Progenitor cell of endocrine pancreas (in vitro differentiated cells): Measurements from ENCODE around the gene GARIN5A. TPM values are rescaled to one million over a fixed set of nuclear protein-coding genes. Genes with fewer than 3 reads are reported as not detected.
"Not testable (repeated sequence)": the region's sequence is repeated elsewhere in the genome, so short reads cannot be mapped to it uniquely, and the experiment has no call there.

Source experiments
- DNase-seq: peaks from one replicate; pipeline ENCODE4 v3.0.0; 2021; ENCODE audit warnings: low spot score; ENCODE audit not compliant: unreplicated experiment
- H3K27ac Mint-ChIP-seq: 2 replicates; pipeline ENCODE4 v1.8.0; 2021; ENCODE audit warnings: mild to moderate bottlenecking, moderate library complexity, mixed read lengths
- H3K27me3 Mint-ChIP-seq: 2 replicates; pipeline ENCODE4 v1.8.0; 2021; ENCODE audit warnings: mixed read lengths
- H3K36me3 Mint-ChIP-seq: 2 replicates; pipeline ENCODE4 v1.8.0; 2022; ENCODE audit warnings: mixed read lengths; ENCODE audit not compliant: insufficient read depth
- H3K4me1 Mint-ChIP-seq: 2 replicates; pipeline ENCODE4 v1.8.0; 2021; ENCODE audit warnings: low read depth, mixed read lengths
- H3K4me3 Mint-ChIP-seq: 2 replicates; pipeline ENCODE4 v1.8.0; 2021; ENCODE audit warnings: low read depth, mild to moderate bottlenecking, moderate library complexity, mixed read lengths
- H3K9me3 Mint-ChIP-seq: 2 replicates; pipeline ENCODE4 v1.8.0; 2021; ENCODE audit warnings: low read depth, mixed read lengths
- total RNA-seq: library from RNA; stranded (reverse); gene quantifications from 2 replicates; pipeline ENCODE4 v1.2.1, GENCODE V29; 2021
- TF ChIP-seq, protein P1 (sequence below): fragments of 200-600 bp; sonication (generic); IDR thresholded peaks from one replicate; pipeline ENCODE4 v1.5.0; 2021; ENCODE audit warnings: antibody characterized with exemption, mild to moderate bottlenecking; ENCODE audit not compliant: unreplicated experiment

Gene GARIN5A
- total RNA-seq, 1 donor from 2014 or later, result 11.6 TPM

DNA sequence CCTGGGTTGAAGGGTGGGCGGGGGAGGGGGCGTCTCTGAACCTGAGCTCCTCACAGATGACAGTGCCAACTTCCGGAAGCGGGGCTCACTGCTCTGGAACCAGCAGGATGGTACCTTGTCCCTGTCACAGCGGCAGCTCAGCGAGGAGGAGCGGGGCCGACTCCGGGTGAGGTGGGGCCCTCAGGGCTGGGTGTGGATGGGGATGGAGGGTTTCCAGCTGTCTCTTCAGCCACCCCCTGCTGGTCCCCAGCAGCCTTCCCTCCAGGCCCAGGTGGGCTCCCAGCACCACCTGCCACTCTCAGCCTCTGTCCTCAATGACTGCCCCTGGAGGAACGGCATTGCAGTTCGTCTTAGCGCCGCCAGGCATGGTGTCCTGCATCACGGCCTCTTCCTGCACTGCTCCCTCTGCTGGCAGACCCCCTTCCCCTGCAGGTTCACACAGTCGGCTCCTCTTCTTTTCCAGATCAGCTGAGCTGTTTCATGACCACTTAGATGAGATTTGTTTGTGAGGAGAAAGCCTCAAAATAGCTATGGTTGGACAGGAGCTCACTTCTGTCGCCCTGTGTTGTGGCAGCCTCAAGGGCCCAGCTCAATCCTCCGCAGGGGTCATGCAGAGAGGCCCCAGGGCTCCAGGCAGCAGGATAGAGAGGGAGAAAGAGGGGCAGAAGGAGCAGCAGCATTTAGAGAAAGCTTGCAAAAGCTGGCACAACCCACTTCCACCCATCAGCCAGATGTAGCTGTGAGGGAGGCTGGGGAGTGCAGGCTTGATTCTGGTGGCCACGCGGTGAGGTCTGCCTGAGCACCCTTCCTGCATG lies 2.5 kb upstream of the GARIN5A start:
- H3K9me3 Mint-ChIP-seq, result no peaks in the 10 kb centered on the region
- no peak for DNase-seq
- H3K4me3 Mint-ChIP-seq, result peak overlapping the region; percentile 43
- TF ChIP-seq, protein P1, sequence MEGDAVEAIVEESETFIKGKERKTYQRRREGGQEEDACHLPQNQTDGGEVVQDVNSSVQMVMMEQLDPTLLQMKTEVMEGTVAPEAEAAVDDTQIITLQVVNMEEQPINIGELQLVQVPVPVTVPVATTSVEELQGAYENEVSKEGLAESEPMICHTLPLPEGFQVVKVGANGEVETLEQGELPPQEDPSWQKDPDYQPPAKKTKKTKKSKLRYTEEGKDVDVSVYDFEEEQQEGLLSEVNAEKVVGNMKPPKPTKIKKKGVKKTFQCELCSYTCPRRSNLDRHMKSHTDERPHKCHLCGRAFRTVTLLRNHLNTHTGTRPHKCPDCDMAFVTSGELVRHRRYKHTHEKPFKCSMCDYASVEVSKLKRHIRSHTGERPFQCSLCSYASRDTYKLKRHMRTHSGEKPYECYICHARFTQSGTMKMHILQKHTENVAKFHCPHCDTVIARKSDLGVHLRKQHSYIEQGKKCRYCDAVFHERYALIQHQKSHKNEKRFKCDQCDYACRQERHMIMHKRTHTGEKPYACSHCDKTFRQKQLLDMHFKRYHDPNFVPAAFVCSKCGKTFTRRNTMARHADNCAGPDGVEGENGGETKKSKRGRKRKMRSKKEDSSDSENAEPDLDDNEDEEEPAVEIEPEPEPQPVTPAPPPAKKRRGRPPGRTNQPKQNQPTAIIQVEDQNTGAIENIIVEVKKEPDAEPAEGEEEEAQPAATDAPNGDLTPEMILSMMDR, result peak; percentile 61
- peaks cover 11% of the 10 kb centered on the region for H3K36me3 Mint-ChIP-seq
- H3K27ac Mint-ChIP-seq, result peak overlapping the region; percentile 73
- no peaks in the 10 kb centered on the region for H3K27me3 Mint-ChIP-seq
- H3K4me1 Mint-ChIP-seq, result peaks cover 9% of the 10 kb centered on the region

DNA sequence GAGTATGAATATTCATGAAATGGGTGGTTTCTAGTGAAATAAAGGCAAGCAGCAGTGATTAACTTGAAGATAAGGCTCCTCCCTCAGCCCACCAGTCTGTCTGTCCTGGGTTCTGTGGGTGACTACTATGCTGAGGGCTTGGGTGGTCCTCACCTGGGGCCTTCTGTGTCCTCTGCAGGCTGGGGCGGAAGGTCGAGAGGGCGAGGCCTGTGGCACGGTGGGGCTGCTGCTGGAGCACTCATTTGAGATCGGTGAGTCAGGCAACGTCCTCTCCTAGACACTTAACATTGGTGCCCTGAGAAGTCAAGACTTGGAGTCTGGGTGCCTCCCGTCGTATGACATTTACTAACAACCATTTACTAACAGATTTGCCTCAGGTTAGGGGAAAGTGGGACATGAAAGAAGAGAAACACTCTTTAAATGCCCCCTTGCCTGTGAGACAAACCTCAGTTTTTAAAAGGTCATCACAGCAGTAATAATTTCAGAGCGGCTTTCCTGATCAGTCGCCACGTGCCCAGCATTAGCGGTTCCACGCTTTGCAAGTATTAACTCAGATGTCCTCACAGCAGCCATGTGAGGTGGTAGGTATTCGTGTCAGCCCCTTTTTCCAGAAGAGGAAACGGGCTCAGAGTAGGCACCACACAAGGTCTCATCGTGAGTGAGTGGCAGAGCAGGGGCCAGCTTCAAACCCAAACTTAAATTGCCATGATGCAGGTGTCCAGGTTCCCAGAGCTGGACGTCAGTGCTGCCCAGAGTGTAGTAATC lies 1.3 kb upstream of the GARIN5A start:
- peaks cover 11% of the 10 kb centered on the region for H3K36me3 Mint-ChIP-seq
- peak overlapping the region; percentile 35 for H3K27ac Mint-ChIP-seq

DNA sequence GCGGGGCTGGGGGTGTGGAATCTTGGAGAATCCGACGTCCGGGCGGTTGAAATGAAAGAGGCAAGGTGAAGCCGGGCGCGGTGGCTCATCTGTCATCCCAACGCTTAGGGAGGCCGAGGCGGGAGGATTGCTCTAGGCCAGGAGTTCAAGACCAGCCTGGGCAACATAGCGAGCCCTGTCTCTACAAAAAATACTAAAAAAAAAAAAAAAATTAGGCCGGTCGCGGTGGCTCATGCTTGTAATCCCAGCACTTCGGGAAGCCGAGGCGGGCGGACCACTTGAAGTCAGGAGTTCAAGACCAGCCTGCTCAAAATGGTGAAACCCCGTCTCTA lies 225 bp upstream of the GARIN5A start:
- Mint-ChIP-seq H3K4me3 (peak overlapping the region; percentile 94), H3K9me3 (no peaks in the 10 kb centered on the region), H3K27me3 (no peaks in the 10 kb centered on the region), H3K27ac (peak overlapping the region; percentile 99), H3K4me1 (peaks cover 9% of the 10 kb centered on the region), H3K36me3 (peaks cover 11% of the 10 kb centered on the region)
- DNase-seq, result no peak
- TF ChIP-seq, protein P1, result no peak

More for the DNA sequence above, 1.3 kb upstream of the GARIN5A start:
- TF ChIP-seq, protein P1, result no peak
- Mint-ChIP-seq H3K4me3 (peak overlapping the region; percentile 94), H3K9me3 (no peaks in the 10 kb centered on the region), H3K27me3 (no peaks in the 10 kb centered on the region), H3K4me1 (peaks cover 9% of the 10 kb centered on the region)
- no peak for DNase-seq

DNA sequence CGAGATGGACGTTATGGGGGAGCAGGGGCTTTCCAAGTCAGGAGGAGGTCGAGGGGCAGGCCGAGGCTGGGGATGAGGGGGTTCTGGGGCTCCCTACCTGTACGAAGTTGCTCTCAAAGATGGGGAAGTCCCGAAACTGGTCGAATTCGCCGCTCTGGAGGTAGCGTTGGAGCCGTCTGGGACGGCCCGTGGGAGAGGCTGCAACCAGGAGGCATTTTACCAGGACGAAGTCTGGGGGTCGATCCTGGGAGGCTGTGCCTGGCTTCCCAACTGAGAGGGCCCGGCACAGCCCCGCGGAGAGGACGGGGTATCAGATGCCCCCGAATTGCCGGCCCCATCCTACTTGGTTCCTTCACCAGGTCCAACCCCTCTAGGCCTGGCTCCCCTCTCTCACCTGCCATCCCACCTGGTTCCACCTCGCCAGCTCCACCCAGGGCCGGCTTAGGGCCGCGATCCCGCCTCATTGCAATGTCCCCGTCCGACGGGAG lies 868 bp downstream of the GARIN5A start:
- peak overlapping the region; percentile 94 for H3K4me3 Mint-ChIP-seq
- TF ChIP-seq, protein P1, result no peak
- no peak for DNase-seq
- peaks cover 8% of the 10 kb centered on the region for H3K36me3 Mint-ChIP-seq
- H3K9me3 Mint-ChIP-seq, result no peaks in the 10 kb centered on the region
- no peaks in the 10 kb centered on the region for H3K27me3 Mint-ChIP-seq
- H3K27ac Mint-ChIP-seq, result peak overlapping the region; percentile 99
- peaks cover 9% of the 10 kb centered on the region for H3K4me1 Mint-ChIP-seq

DNA sequence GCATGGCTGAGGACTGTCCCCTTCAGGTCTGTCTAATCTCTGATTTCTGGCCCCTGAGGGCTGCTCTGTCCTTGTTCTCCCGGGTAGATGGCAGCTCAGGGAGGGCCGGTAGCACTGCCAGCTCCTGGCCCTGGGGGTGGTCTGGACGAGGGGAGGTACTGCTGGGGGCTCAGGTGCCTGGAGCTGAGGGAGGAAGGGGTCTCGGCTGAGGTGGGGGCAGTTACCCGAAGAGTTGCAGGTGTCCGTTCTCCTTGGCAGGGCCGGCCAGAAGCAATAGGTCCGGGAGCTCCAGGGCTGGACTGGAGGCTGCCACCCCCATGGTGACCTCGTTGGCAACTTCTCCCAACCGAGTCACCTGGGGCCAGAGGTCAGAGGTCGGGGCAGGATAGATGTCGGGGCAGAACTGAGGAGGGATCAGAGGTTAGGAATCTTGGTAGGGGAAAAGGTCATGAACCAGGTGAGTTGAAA lies 1.5 kb downstream of the GARIN5A start:
- TF ChIP-seq, protein P1, result no peak

DNA sequence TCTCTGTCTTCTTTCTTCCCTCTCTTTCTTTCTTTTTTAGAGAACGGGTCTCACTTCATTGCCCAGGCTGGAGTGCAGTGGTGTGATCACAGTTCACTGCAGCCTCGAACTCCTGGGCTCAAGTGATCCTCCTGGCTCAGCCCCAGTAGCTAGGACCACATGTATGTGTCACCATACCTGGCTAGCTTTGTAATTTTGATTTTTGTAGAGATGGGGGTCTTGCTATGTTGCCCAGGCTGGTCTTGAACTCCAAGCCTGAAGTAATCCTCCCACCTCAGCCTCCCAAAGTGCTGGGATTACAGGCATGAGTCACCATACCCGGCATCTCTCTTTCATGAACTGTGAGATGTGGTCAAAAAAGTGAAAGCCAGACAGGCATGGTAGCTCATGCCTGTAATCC lies 3.3 kb downstream of the GARIN5A start:
- not testable (repeated sequence) for H3K4me1 Mint-ChIP-seq, H3K27me3 Mint-ChIP-seq, H3K36me3 Mint-ChIP-seq, H3K4me3 Mint-ChIP-seq, H3K9me3 Mint-ChIP-seq, DNase-seq, H3K27ac Mint-ChIP-seq

More for the DNA sequence above, 1.5 kb downstream of the GARIN5A start:
- Mint-ChIP-seq H3K27ac (peak overlapping the region; percentile 93), H3K9me3 (no peaks in the 10 kb centered on the region), H3K27me3 (no peaks in the 10 kb centered on the region), H3K4me3 (peak overlapping the region; percentile 47), H3K4me1 (peaks cover 9% of the 10 kb centered on the region), H3K36me3 (peaks cover 8% of the 10 kb centered on the region)
- no peak for DNase-seq
